Subcutaneous adipose tissue (tissue), 4 donors: Measurements from ENCODE around the gene MPC1L. TPM values are rescaled to one million over a fixed set of nuclear protein-coding genes. Genes with fewer than 3 reads are reported as not detected.

Experiments
- CTCF ChIP-seq: fragments of 450-650 bp; IDR thresholded peaks from one replicate; pipeline ENCODE4 v1.5.1; 2016; ENCODE audit warnings: low read depth, mild to moderate bottlenecking, control low read depth, antibody characterized with exemption, moderate library complexity
- total RNA-seq, 4 donors: library from RNA; depleted of rRNA; stranded (reverse); fragments of >200 nt; gene quantifications; one replicate each; pipeline ENCODE4 v1.1.0, GENCODE V29; 2016

The MPC1L gene
- total RNA-seq, 4 donors from 2014 or later = not detected

- TF ChIP-seq CTCF = no peak
Observed at GRCh38 chrX:40581336-40581920, 41.8 kb upstream of the MPC1L start.

DNA sequence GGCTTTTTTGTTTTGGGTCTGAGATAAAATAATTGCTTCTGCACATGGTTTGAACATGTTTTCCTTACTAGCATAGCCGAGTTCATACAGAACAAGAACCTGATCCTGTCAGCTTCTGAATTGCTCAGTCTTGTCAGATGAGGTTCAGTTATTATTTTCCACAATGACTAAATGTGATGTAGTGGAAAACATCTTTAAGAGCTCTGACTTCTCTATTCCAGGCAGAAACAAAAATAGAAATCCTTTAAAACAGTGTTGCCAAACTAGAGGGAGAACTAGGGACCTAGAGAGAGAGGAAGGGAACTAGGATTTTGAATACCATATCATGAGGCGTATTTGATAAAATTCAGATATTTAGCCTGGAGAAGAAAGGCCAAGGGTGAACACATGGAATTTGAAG lies 40.4 kb upstream of the MPC1L start:
- TF ChIP-seq CTCF = no peak

GRCh38 chrX:40603446-40603845 lies 19.8 kb upstream of the MPC1L start:
- TF ChIP-seq CTCF = no peak

DNA sequence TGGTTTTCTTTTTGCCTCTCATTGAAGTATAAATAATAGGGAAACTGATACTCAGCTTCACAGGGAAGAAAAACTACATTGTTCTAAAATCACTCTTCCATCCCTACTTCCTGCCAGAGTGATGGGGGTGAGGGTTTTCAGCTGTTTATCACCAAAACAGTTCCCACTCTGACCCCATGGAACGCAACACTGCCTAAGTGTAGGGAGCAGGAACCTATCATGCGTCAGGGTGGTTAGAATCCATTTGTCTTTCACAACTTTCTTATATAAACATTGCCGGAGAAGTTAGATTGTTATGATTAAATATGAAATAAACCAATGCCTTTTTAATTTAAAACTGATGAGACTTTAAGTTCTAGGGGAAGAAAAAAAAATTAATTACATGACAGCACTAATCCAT lies 15.8 kb upstream of the MPC1L start:
- TF ChIP-seq CTCF = no peak

DNA sequence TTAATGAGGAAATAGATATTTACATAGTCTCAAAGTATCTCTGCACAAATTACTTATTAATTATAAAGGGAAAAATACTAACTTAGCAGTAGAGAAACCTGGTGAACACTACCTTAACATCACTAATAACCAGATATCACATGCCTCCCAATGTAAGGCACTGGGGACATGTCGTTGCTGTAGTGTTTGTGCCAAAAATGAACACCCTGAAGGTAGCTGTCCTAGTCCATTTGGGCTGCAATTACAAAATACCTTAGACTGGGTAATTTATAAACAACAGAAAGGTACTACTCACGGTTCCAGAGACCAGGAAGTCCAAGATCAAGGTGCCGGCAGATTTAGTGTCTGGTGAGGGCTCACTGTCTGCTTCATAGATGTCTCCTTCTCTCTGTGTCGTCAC lies 10.7 kb upstream of the MPC1L start:
- TF ChIP-seq CTCF = no peak

- TF ChIP-seq CTCF = no peak
Observed at GRCh38 chrX:40615976-40616375, 7.3 kb upstream of the MPC1L start.

DNA sequence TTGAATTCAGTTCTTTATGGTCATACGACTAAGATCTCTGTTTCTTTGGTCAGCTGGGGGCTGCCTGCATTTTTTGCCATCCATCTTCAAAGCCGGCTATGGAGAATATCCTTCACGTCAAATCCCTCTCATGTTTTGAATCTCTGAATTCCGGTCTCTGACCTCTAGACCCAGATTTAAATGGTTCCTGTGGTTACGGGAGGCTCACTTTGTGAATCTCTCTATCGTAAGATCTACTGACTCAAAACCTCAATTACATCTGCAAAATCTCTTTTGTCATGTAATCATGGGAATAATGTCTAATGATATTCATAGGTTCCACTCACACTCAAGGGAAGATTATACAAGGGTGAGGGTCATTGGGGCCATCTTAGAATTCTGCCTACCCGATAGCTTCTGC lies 5.7 kb upstream of the MPC1L start:
- no peak for TF ChIP-seq CTCF
